KMS-11 (cell line): Measurements from ENCODE around the gene PRXL2B.

Experiments
- H2AFZ ChIP-seq: fragments of 200-600 bp; sonication (generic); 2 replicates; pipeline ENCODE4 v1.6.1; 2016; ENCODE audit warnings: antibody characterized with exemption, mixed run types, low read depth
- H3K27ac ChIP-seq: fragments of 200-600 bp; sonication (generic); 2 replicates; pipeline ENCODE4 v1.6.1; 2016; ENCODE audit warnings: mild to moderate bottlenecking, mixed run types
- H3K27me3 ChIP-seq: fragments of 200-600 bp; sonication (generic); 2 replicates; pipeline ENCODE4 v1.6.1; 2017; ENCODE audit warnings: mild to moderate bottlenecking, low read depth, mixed run types, moderate library complexity; ENCODE audit not compliant: insufficient read depth
- H3K36me3 ChIP-seq: fragments of 200-600 bp; sonication (generic); 2 replicates; pipeline ENCODE4 v1.6.1; 2017; ENCODE audit warnings: mild to moderate bottlenecking, mixed run types; ENCODE audit not compliant: insufficient read depth
- H3K4me1 ChIP-seq: fragments of 200-600 bp; sonication (generic); 2 replicates; pipeline ENCODE4 v1.6.1; 2016; ENCODE audit warnings: mild to moderate bottlenecking, low read depth, mixed run types; ENCODE audit not compliant: poor library complexity, severe bottlenecking
- H3K4me2 ChIP-seq: fragments of 200-600 bp; sonication (generic); 2 replicates; pipeline ENCODE4 v1.7.0; 2016; ENCODE audit warnings: mild to moderate bottlenecking, mixed run types
- H3K4me3 ChIP-seq: fragments of 200-600 bp; sonication (generic); IDR thresholded peaks from 2 replicates; pipeline ENCODE4 v1.6.1; 2017; ENCODE audit warnings: low read depth, low read length, mixed read lengths; ENCODE audit not compliant: insufficient read depth
- H3K79me2 ChIP-seq: fragments of 200-600 bp; sonication (generic); 2 replicates; pipeline ENCODE4 v1.6.1; 2016; ENCODE audit warnings: low read depth, mixed run types; ENCODE audit not compliant: insufficient read depth
- H3K9ac ChIP-seq: fragments of 200-600 bp; sonication (generic); 2 replicates; pipeline ENCODE4 v1.6.1; 2016; ENCODE audit warnings: mild to moderate bottlenecking, mixed run types
- H4K20me1 ChIP-seq: fragments of 200-600 bp; sonication (generic); 2 replicates; pipeline ENCODE4 v1.6.1; 2016; ENCODE audit warnings: mild to moderate bottlenecking, mixed run types; ENCODE audit not compliant: insufficient read depth
- CTCF ChIP-seq: fragments of 200-600 bp; sonication (generic); conservative IDR thresholded peaks from 2 replicates; pipeline ENCODE4 v1.6.1; 2017; ENCODE audit warnings: low read depth, mild to moderate bottlenecking, antibody characterized with exemption, low read length, moderate library complexity, mixed read lengths

Gene PRXL2B

GRCh38 chr1:2610036-2610959 is 23.7 kb downstream of the PRXL2B start:
- Histone ChIP-seq H3K27ac (no peak overlapping the region), H3K4me3 (no peak overlapping the region), H2AFZ (no peak overlapping the region), H3K9ac (no peak overlapping the region), H3K27me3 (peaks cover 71% of the 10 kb centered on the region), H3K4me2 (no peak overlapping the region), H3K79me2 (no peaks in the 10 kb centered on the region), H3K4me1 (no peaks in the 10 kb centered on the region), H3K36me3 (no peaks in the 10 kb centered on the region), H4K20me1 (no peaks in the 10 kb centered on the region)
- no peak for TF ChIP-seq CTCF

GRCh38 chr1:2611031-2611501 is 24.5 kb downstream of the PRXL2B start:
- no peak for TF ChIP-seq CTCF
- Histone ChIP-seq H3K27ac (no peak overlapping the region), H3K4me1 (no peaks in the 10 kb centered on the region), H3K36me3 (no peaks in the 10 kb centered on the region), H3K79me2 (no peaks in the 10 kb centered on the region), H3K4me3 (no peak overlapping the region), H3K27me3 (peaks cover 73% of the 10 kb centered on the region), H4K20me1 (no peaks in the 10 kb centered on the region), H2AFZ (no peak overlapping the region), H3K9ac (no peak overlapping the region), H3K4me2 (no peak overlapping the region)

- H3K4me3 ChIP-seq = no peak overlapping the region
- H3K79me2 ChIP-seq = no peaks in the 10 kb centered on the region
- no peak overlapping the region for H3K4me2 ChIP-seq
- H3K4me1 ChIP-seq = no peaks in the 10 kb centered on the region
- H3K9ac ChIP-seq = no peak overlapping the region
- H3K27ac ChIP-seq = no peak overlapping the region
- peaks cover 73% of the 10 kb centered on the region for H3K27me3 ChIP-seq
- H3K36me3 ChIP-seq = no peaks in the 10 kb centered on the region
- no peak overlapping the region for H2AFZ ChIP-seq
- TF ChIP-seq CTCF = no peak
- H4K20me1 ChIP-seq = no peaks in the 10 kb centered on the region
Observed at GRCh38 chr1:2611621-2612437, 25.3 kb downstream of the PRXL2B start.

- Histone ChIP-seq H3K9ac (no peak overlapping the region), H3K27ac (no peak overlapping the region), H3K4me1 (no peaks in the 10 kb centered on the region), H3K4me3 (no peak overlapping the region), H3K27me3 (peaks cover 76% of the 10 kb centered on the region), H2AFZ (no peak overlapping the region), H3K79me2 (no peaks in the 10 kb centered on the region), H3K4me2 (no peak overlapping the region), H3K36me3 (no peaks in the 10 kb centered on the region), H4K20me1 (no peaks in the 10 kb centered on the region)
- TF ChIP-seq CTCF = no peak
Observed at GRCh38 chr1:2612591-2613365, 26.2 kb downstream of the PRXL2B start.
